Stomach (tissue), 4 donors: Measurements from ENCODE around the gene NAP1L4.

Source experiments
- CTCF ChIP-seq, 7 experiments: fragments of 450-650 bp in 4 of 7; fragments of 200-600 bp in 3 of 7; sonication (generic) in 3 of 7; IDR thresholded peaks; one replicate each; pipeline ENCODE4 v1.5.1; 2016 to 2019; ENCODE audit warnings: antibody characterized with exemption in 7 of 7, control low read depth in 2 of 7, mild to moderate bottlenecking in 1 of 7
- POLR2A ChIP-seq, 4 donors: fragments of 450-650 bp; IDR thresholded peaks; one replicate each; pipeline ENCODE4 v1.6.1; 2016; ENCODE audit warnings: antibody characterized with exemption in 4 of 4, control low read depth in 2 of 4, mild to moderate bottlenecking in 1 of 4, moderate library complexity in 1 of 4
- POLR2AphosphoS5 ChIP-seq, 3 donors: sonication (generic); formaldehyde crosslinking; IDR thresholded peaks; one replicate each; pipeline ENCODE4 v1.6.1; 2016; ENCODE audit warnings: antibody characterized with exemption in 3 of 3

GRCh38 chr11:2991452-2992233 is 486 bp downstream of the NAP1L4 start:
- TF ChIP-seq CTCF (IDR thresholded peaks at IDR 0.05) (no peak), POLR2A (IDR thresholded peaks at IDR 0.05) (no peak), POLR2AphosphoS5 (IDR thresholded peaks at IDR 0.05) (peak in 1 of 3 donors; percentile 7)
